ENCODE data around the gene IGIP.

DNA sequence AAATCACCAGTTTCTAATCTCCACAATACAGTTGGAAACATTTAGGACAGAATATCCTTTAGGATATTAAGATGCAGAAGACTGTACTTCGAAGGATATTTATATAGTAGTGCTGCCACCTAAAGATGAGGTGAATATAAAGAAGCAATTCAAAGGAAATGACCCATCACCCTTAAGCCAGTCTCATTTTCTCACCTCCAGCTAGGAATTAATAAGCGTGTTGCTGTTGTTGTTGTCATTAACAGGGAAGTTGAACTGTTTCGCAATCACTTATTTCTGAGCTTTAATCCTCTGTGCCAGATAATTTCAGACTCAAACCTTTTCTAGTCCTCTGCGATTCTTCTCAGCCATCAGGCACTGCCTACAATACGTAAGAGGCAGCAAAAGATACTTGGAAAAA, 19.6 kb upstream of the IGIP start:
- TF ChIP-seq, protein P1, sequence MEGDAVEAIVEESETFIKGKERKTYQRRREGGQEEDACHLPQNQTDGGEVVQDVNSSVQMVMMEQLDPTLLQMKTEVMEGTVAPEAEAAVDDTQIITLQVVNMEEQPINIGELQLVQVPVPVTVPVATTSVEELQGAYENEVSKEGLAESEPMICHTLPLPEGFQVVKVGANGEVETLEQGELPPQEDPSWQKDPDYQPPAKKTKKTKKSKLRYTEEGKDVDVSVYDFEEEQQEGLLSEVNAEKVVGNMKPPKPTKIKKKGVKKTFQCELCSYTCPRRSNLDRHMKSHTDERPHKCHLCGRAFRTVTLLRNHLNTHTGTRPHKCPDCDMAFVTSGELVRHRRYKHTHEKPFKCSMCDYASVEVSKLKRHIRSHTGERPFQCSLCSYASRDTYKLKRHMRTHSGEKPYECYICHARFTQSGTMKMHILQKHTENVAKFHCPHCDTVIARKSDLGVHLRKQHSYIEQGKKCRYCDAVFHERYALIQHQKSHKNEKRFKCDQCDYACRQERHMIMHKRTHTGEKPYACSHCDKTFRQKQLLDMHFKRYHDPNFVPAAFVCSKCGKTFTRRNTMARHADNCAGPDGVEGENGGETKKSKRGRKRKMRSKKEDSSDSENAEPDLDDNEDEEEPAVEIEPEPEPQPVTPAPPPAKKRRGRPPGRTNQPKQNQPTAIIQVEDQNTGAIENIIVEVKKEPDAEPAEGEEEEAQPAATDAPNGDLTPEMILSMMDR (IDR thresholded peaks at IDR 0.05; ENCODE audit: insufficient read depth, low read depth, low read length), result no peak
- TF ChIP-seq EZH2 (IDR thresholded peaks at IDR 0.05; ENCODE audit: insufficient read depth, low read length), result no peak

Measured in astrocyte (in vitro differentiated cells and primary cell).